Smooth muscle cell (in vitro differentiated cells): Measurements from ENCODE around the gene PDE8A. TPM values are rescaled to one million over a fixed set of nuclear protein-coding genes. Genes with fewer than 3 reads are reported as not detected.
A peak's percentile ranks its signal among the peaks of the same experiment; 100 is the strongest.

Experiments used
- DNase-seq: peaks from one replicate; lab custom pipeline; 2025; ENCODE audit not compliant: unreplicated experiment; lab: John Stamatoyannopoulos, UW
- H2AFZ ChIP-seq: fragments of 200-600 bp; sonication (generic); 2 replicates; pipeline ENCODE4 v1.6.0; 2016; ENCODE audit warnings: antibody characterized with exemption, low read depth, mild to moderate bottlenecking
- H3F3A ChIP-seq: fragments of 200-600 bp; sonication (generic); 2 replicates; pipeline ENCODE4 v1.6.0; 2017; ENCODE audit warnings: antibody characterized with exemption, low read depth
- H3K27ac ChIP-seq: fragments of 200-600 bp; sonication (generic); 2 replicates; pipeline ENCODE4 v1.5.1; 2016; ENCODE audit warnings: low read depth, mild to moderate bottlenecking
- H3K27me3 ChIP-seq: fragments of 200-600 bp; sonication (generic); 2 replicates; pipeline ENCODE4 v1.6.1; 2016; ENCODE audit warnings: low read depth, mild to moderate bottlenecking
- H3K36me3 ChIP-seq: fragments of 200-600 bp; sonication (generic); 2 replicates; pipeline ENCODE4 v1.5.1; 2016; ENCODE audit warnings: low read depth
- H3K4me1 ChIP-seq: fragments of 200-600 bp; sonication (generic); 2 replicates; pipeline ENCODE4 v1.5.1; 2016; ENCODE audit warnings: low read depth
- H3K4me2 ChIP-seq: fragments of 200-600 bp; sonication (generic); 2 replicates; pipeline ENCODE4 v1.6.0; 2016; ENCODE audit warnings: mild to moderate bottlenecking
- H3K4me3 ChIP-seq: fragments of 200-600 bp; sonication (generic); 2 replicates; pipeline ENCODE4 v1.5.1; 2016; ENCODE audit warnings: mild to moderate bottlenecking
- H3K79me2 ChIP-seq: fragments of 200-600 bp; sonication (generic); 2 replicates; pipeline ENCODE4 v1.6.0; 2016; ENCODE audit warnings: low read depth, mild to moderate bottlenecking
- H3K9ac ChIP-seq: fragments of 200-600 bp; sonication (generic); 2 replicates; pipeline ENCODE4 v1.6.0; 2016; ENCODE audit warnings: low read depth
- H3K9me3 ChIP-seq: fragments of 200-600 bp; sonication (generic); replicated peaks from 2 replicates; pipeline ENCODE4 v1.5.1; 2016; ENCODE audit warnings: low read depth
- H4K20me1 ChIP-seq: fragments of 200-600 bp; sonication (generic); 2 replicates; pipeline ENCODE4 v1.6.0; 2016; ENCODE audit warnings: low read depth
- CTCF ChIP-seq: fragments of 200-600 bp; sonication (generic); IDR thresholded peaks from 2 replicates; pipeline ENCODE4 v1.5.1; 2017; ENCODE audit warnings: borderline replicate concordance, mild to moderate bottlenecking, antibody characterized with exemption; ENCODE audit not compliant: insufficient read depth, poor library complexity, severe bottlenecking
- WGBS: methylation state at CpG from one replicate; pipeline ENCODE4 v1.1.7; 2016; ENCODE audit warnings: low lambda C conversion rate; 5-methylcytosine and 5-hydroxymethylcytosine counted together
- polyA plus RNA-seq: library from polyadenylated mRNA; unstranded; fragments of >200 nt; fragmentation: Nextera tagmentation; extraction: Ambion mirVana; gene quantifications from 2 replicates; pipeline ENCODE4 v1.2.1, GENCODE V29; 2016
- total RNA-seq: library from RNA; depleted of rRNA; stranded (reverse); fragments of >200 nt; gene quantifications from 2 replicates; pipeline ENCODE4 v1.2.3, GENCODE V29; 2014

The PDE8A gene
- total and polyA plus RNA-seq, 2 experiments from 2014 or later, result 5.5 to 19.8 TPM

- no peak overlapping the region for H3K4me3 ChIP-seq
- no peak for TF ChIP-seq CTCF
- peaks cover 31% of the 10 kb centered on the region for H3K79me2 ChIP-seq
- DNase-seq, result no peak
- H2AFZ ChIP-seq, result no peak overlapping the region
- H3K4me2 ChIP-seq, result no peak overlapping the region
- H3K4me1 ChIP-seq, result peaks cover 18% of the 10 kb centered on the region
- H4K20me1 ChIP-seq, result peaks cover 40% of the 10 kb centered on the region
- H3K9me3 ChIP-seq, result no peaks in the 10 kb centered on the region
- H3F3A ChIP-seq, result no peaks in the 10 kb centered on the region
- no peaks in the 10 kb centered on the region for H3K27me3 ChIP-seq
- no peaks in the 10 kb centered on the region for H3K36me3 ChIP-seq
- no peak overlapping the region for H3K27ac ChIP-seq
- H3K9ac ChIP-seq, result no peak overlapping the region
- 84% methylated on average over 6 of the region's 6 CpGs for WGBS
Observed at GRCh38 chr15:85031086-85031943, 49.7 kb downstream of the PDE8A start.

- H3K27ac ChIP-seq, result no peak overlapping the region
- no peak overlapping the region for H3K9ac ChIP-seq
- H3K4me1 ChIP-seq, result peaks cover 17% of the 10 kb centered on the region
- WGBS, result 74% methylated on average over 2 of the region's 2 CpGs
- no peaks in the 10 kb centered on the region for H3K27me3 ChIP-seq
- H3K79me2 ChIP-seq, result peaks cover 29% of the 10 kb centered on the region
- no peaks in the 10 kb centered on the region for H3K36me3 ChIP-seq
- peaks cover 32% of the 10 kb centered on the region for H4K20me1 ChIP-seq
- no peaks in the 10 kb centered on the region for H3K9me3 ChIP-seq
- H3K4me3 ChIP-seq, result peak overlapping the region; percentile 5
- no peaks in the 10 kb centered on the region for H3F3A ChIP-seq
- no peak overlapping the region for H3K4me2 ChIP-seq
- TF ChIP-seq CTCF, result no peak
- H2AFZ ChIP-seq, result no peak overlapping the region
- DNase-seq, result no peak
Observed at GRCh38 chr15:85031944-85032558, 50.4 kb downstream of the PDE8A start.

GRCh38 chr15:85033148-85033547, 51.5 kb downstream of the PDE8A start:
- Histone ChIP-seq H3F3A (no peaks in the 10 kb centered on the region), H4K20me1 (peaks cover 26% of the 10 kb centered on the region), H3K27me3 (no peaks in the 10 kb centered on the region), H3K9ac (no peak overlapping the region), H3K4me1 (peaks cover 11% of the 10 kb centered on the region), H3K4me2 (no peak overlapping the region), H2AFZ (no peak overlapping the region), H3K9me3 (no peaks in the 10 kb centered on the region), H3K27ac (no peak overlapping the region), H3K79me2 (peaks cover 18% of the 10 kb centered on the region), H3K36me3 (no peaks in the 10 kb centered on the region), H3K4me3 (no peak overlapping the region)
- DNase-seq, result no peak
- TF ChIP-seq CTCF, result no peak
- WGBS, result 79% methylated on average over 1 of the region's 1 CpG
